HG02678 (cell line): Measurements from ENCODE around the gene FADS3.

Experiments
- ATAC-seq: cut with Tn5 transposase; IDR thresholded peaks from one replicate; pipeline ENCODE4 v1.9.1; 2021; ENCODE audit warnings: mild to moderate bottlenecking, moderate library complexity; ENCODE audit not compliant: unreplicated experiment

FADS3 gene

DNA sequence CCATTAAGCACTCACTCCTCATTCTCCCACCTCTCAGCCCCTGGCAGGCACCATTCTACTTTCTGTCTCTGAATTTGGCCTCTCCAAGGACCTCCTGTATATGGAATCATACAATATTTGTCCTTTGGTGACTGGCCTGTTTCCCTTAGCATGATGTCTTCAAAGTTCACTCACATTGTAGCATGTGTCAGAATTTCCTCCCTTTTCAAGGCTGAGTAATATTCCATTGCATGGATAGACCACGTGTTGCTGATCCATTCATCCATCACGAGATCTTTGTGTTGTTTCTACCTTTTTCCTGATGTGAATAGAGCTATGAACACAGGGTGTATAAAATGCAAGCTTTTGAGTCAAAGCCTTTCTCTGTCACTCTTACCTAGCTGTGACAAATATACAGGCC lies 51.6 kb downstream of the FADS3 start:
- no peak for ATAC-seq

DNA sequence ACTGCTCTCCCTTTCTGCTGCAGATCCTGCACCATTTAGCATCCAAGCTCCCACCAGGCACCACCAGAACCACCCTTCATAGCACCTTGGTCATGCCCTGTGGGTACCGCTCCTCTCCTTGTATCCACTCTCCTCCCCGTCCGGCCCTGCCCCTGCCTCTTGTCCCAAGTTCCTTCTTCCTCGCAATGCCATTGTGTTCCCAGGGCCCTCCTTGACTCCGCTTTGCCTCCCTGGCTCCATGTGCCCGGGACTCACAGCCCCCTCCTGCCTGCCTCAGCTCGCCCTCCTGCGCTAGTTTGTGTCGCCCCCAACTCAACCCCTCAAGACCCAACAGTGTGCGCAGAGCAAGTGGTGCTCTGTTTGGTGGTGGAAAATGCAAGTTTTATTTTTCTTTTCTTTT lies 52.4 kb downstream of the FADS3 start:
- ATAC-seq: no peak

DNA sequence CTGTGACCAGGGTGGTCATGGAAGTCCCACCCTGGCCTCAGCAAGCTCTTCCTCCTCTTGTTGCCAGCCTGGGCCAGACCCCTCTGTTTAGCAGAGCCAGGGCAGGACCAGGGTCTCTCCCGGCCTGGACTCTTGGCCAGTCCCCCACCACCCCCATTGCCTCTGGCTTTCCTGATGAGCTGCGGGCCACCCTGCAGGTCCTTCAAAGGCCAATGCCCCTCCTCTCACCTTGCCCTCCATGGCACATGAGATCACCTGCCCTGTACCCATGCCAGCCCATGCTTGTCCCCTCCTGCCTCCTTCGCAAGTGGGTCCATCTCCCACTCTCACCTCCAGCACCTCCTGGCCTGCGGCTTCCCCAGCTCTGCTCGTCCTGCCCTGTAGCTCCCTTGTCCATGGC lies 52.8 kb downstream of the FADS3 start:
- no peak for ATAC-seq

DNA sequence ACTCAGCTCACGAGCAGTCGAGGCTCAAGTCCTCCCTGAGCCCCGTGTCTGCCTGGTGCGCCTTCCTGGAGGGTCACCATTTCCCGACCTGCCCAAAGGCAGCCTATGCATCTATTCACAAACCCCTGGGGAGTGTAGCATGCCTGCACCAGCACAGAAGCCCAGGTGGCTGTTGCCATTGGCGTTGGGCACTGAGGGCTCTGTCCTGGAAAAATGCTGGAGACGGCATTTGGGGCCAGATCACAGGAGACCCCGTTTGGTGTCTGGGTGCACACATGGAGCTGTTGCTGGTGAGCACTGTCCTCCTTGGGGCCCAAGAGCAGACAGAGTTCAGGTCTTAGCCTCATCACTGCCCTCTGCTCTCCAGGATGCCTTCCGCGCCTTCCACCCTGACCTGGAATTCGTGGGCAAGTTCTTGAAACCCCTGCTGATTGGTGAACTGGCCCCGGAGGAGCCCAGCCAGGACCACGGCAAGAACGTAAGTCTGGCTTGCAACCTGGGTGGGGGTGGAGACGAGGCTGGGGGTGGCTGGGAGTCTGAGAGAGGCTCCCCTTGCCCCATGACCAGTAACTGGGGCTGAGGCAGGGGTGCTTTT lies 53.8 kb downstream of the FADS3 start:
- ATAC-seq: no peak

DNA sequence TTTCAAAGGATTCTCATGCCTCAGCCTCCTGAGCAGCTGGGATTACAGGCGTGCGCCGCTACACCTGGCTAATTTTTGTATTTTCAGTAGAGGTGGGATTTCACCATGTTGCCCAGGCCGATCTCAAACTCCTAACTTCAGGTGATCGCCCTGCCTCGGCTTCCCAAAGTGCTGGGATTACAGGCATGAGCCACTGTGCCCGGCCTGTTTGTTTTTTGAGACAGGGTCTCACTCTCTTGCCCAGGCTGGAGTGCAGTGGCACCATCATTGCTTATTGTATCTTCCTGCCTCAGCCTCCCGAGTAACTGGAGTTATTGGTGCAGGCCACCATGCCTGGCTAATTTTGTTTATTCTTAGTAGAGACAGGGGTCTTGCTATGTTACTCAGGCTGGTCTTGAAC lies 55.2 kb downstream of the FADS3 start:
- no peak for ATAC-seq

DNA sequence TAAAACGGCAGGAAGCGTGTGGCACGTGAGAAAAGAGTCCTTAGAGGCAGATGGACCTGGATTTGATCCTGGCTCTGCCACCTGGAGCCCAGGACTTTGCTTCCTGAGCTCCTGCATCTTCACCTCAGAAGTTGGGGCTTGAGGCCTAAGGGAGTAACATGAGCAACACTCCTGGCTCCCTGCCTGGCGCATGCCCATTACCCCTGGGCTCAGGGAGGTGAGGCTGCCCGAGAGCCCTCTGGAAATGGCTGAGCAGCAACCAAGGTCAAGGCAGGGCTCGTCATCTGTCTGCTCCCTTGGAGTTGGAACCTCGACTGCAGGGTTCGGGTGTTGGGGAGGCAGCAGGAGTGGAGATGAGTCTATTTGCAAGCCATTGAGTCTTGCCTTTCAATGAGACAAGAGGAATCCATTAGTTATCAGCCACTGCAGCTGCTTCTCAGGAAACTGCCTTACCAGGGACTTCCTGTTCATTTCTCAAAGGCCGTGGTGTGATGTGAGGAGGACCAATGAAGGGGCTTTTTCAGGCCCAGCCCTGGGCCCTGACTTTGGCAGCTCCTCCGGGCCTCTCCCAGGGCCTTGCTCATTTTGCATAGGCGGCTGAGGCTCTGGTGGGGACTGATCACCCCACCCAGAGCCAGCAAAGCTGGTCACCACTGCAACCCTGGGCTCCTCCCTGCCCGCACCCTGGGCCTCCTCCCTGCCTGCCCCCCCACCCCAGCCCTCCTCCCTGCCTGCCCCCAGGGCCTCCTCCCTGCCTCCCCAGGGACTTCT lies 56.9 kb downstream of the FADS3 start:
- peak; percentile 93 for ATAC-seq

DNA sequence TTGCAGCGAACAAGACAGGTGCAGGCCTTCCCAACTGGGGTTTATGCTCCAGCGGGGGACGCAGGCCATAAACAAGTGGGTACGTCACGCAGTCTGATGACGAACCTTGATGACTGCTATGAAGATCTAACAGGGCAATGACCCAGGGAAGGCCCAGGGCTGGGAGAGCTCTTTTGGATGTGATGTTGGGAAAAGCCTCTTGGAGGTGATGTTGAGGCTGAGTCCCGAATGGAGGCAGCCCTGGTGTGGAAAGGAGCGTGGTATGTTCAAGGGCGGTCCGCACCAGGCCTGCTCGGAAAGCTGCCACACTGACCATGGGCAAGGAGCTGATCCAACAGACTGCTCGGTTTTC lies 57.4 kb downstream of the FADS3 start:
- no peak for ATAC-seq

DNA sequence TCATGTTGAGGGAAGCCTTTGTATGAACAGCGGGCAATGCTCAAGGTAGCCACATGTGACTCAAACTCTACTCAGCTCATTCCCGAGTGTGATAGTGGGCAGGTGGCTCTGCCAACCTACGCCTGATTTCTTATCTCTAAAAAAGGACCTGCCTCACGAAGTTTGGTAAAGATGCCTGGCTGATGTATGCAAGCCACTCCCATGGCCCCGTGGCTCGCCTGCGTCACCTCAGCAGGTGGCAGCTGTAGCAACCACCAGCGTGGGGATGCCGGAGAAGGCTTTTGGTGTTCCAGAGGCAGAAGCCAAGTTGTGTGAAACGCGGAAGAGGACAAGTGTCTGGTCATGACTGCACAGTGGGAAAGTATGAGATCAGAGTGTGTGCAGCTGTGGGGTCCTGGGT lies 57.9 kb downstream of the FADS3 start:
- no peak for ATAC-seq

DNA sequence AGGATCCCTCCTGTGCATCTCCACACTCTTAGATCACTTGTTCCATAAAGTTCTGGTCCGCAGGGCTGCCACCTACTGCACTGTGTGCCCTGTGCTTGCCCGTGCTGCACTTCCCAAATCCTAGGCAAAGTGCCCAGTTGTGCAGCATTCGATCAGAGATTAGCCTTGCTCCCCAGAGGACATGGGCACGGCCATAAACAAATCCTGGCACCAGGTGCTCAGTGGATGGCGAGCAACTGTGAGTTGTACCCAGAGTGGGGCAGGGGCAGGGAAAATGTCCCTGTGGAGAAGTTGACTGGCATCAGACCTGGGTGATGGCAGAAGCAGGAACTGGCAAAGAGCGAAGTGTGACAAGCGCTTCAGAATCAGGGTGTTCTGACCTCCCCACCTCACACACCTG lies 58.6 kb downstream of the FADS3 start:
- no peak for ATAC-seq

DNA sequence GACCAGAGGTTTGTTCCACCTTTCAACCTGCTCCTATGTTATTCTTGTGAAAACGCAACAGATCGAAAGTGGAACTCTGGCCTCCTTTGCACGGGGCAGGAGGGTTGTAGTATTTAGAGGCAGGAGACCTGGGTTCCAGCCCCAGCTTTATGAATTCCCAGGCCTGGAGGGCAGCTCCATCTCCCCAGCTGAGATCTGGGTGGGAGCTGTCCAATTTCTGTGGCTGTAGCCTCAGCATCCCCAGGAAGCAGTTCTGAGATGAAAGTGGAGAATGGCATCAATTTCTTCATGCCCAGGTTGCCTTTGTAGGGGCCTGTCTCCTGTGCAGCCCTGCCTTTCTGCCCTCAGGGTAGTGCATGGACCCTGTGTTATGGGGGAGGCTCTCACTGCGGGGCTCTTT lies 59.1 kb downstream of the FADS3 start:
- no peak for ATAC-seq

DNA sequence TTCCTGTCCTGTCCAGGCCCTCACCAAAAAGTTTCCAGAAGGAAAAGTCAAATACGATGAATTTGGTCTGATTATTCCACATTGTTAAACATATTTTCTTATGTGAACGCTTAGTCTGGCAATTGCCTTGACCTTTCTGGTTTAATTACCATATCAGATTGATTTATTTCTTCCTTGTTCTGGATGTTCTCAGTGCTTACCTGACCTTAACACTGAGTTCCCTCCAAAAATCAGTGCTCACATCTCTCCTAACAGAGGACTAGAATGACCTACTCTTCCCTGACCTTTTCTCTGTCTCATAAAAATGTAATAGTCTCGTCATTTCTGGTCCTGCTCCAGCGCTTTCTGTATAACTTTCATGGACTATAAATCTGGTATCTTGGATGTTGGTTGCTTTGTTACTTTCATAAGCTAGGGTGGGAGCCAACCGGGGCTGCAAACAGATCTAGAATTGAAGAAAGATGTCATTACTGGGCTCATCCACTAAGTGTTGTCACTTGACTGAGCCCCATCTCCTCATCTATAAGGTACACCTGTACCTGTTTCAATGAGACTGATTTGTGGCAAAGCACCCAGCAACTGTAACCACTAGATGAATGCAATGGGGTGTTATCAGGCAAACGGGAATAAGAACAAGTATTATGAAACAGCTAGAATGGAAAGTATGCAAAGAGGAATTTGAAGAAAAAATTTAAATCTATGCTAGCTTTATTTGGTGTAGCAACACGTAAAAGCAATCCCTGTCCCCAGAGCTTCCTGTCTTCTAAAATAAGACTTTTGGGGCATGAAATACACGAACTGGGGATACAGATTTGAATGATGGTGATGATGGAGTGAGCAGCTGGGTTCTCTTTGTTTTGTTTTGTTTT lies 60.9 kb downstream of the FADS3 start:
- no peak for ATAC-seq

DNA sequence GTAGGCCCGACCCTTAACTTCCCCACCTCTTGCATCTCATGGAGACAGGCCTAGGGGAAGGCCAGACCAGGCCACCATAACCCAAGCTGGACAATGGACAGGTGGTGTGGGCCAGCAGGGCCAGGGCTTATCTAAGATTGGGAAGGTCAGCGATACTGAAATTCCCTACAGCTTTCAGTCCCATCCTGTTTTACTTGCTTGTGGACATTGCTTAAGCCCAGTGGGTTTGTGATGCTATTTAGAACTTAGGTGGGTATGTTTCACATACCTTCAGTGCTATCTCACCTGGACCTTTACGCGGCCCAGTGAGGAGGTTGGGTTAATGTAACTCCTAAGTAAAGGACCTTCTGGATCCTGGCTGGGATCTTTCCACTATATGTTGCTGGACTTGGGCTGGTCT lies 61.5 kb downstream of the FADS3 start:
- no peak for ATAC-seq

DNA sequence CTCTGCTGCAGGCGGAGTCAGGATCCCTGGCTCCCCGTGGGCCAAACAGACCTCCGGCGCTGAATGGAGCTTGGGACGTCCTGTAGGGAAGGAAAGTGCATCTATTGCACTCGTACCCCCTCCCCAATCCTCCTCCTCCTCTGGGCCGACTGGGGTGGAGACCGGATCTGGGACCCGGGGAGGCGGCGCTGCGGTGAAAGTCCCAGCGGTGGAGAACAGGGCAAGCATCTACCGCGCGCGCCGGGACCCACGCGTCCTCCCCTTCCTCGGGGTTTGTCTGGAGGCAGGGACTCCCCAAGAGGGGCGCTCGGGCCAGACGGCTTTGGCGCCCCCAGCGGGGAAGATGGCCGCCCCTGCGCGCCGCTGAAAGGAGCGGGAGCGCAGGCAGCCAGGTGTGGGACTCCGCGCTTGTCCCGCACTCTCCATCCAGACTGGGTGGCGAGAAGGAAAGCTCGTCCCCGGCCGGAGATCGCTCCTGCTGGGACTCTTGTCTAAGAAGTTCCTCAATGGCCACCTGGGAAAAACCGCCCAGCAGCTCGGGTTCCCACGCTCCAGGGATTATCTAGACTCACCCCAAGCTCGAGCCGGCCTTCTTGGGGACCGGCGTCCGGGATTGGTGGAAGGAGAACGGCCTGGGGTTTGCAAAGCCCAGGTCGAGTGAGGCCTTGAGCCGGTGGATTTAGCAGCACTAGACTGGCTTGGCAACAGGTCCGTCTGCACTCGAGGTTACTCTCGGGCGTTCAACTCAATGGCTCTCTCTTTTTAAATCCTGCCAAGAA lies 62.5 kb downstream of the FADS3 start:
- no peak for ATAC-seq

DNA sequence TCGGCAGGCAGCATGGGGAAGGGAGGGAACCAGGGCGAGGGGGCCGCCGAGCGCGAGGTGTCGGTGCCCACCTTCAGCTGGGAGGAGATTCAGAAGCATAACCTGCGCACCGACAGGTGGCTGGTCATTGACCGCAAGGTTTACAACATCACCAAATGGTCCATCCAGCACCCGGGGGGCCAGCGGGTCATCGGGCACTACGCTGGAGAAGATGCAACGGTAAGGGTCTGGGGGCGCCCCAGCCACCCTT lies 63.0 kb downstream of the FADS3 start:
- no peak for ATAC-seq

DNA sequence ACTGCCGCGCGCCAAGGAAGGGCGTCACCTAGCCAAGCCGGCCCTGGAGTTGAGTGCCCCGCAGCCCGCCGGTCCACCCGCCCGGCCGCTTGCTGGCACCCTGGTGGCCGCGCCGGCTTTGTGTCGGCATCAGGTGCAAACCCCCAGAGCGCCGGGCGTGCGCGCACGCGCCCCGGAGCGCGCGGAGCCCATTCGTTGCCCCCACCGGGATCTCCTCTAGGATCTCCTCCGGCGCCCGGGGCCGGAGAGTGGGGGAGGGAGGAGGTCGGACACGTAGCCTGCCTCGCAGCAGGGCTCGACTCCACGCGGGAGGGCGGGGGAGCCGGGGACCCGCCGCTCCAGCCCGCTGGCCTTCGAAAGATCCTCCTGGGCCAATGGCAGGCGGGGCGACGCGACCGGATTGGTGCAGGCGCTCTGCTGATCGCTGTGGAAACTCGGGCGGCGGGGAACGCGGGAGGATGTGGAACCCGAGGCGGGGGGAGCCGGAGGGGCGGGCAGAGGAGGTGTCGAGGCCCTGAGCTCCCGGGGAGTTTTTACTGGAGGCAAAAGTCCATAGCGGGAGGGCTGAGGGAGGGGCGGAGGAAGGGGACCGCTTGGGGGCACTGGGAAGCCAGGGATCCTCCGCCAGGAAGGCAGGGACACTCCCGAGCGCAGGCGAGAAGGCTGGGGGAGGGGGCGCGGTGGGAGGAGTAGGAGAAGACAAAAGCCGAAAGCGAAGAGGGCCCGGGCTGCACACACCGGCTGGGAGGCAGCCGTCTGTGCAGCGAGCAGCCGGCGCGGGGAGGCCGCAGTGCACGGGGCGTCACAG lies 63.6 kb downstream of the FADS3 start, which contains the start of gene FADS2:
Gene FADS2 (plus strand): TSS at position 730 of the 808 bp plus-strand sequence. CDS start 91 bp downstream, outside the sequence.
- peak; percentile 70 for ATAC-seq

DNA sequence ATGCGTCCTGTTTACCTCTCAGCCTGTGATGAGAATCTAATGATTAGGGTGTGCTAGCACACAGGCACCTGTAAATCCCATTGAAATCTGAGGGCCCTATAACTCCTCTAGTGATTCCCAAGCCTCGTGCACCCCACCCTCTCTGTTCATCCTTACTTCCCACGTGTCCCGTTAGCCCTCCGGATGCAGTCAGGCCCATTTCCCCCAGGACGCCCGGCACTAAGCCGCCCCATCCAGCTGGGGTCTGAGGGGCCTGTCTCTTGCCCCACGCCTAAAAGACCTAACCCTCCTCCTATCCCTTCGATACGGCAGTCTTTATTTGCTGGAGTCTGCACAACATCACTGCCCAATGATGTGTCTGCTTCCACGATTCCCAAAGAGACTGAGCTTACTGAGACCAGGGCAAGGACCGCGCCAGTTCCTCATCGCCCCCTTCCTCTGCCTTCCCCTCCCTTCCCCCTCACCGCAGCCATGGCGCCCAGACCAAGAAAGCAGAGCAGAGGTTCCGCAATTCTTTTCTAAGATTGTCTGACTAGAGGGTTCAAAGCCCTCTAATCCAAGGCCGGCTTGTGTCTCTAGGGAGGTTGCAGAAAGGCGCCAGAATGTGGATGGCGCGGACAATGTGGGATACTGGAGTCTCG lies 64.3 kb downstream of the FADS3 start:
- peak; percentile 11 for ATAC-seq
